ENCODE measurements around the gene PNPLA5. TPM values are rescaled to one million over a fixed set of nuclear protein-coding genes. Genes with fewer than 3 reads are reported as not detected.

The PNPLA5 gene
- total and polyA plus RNA-seq, 7 donors = not detected

- intact Hi-C loops (cut with DNase I) = no loop called here
- no peak for DNase-seq
- 66 to 76% methylated on average over 11 of the region's 11 CpGs for WGBS, 2 donors
Measured at GRCh38 chr22:43845981-43846380, 45.8 kb downstream of the PNPLA5 start.

DNA sequence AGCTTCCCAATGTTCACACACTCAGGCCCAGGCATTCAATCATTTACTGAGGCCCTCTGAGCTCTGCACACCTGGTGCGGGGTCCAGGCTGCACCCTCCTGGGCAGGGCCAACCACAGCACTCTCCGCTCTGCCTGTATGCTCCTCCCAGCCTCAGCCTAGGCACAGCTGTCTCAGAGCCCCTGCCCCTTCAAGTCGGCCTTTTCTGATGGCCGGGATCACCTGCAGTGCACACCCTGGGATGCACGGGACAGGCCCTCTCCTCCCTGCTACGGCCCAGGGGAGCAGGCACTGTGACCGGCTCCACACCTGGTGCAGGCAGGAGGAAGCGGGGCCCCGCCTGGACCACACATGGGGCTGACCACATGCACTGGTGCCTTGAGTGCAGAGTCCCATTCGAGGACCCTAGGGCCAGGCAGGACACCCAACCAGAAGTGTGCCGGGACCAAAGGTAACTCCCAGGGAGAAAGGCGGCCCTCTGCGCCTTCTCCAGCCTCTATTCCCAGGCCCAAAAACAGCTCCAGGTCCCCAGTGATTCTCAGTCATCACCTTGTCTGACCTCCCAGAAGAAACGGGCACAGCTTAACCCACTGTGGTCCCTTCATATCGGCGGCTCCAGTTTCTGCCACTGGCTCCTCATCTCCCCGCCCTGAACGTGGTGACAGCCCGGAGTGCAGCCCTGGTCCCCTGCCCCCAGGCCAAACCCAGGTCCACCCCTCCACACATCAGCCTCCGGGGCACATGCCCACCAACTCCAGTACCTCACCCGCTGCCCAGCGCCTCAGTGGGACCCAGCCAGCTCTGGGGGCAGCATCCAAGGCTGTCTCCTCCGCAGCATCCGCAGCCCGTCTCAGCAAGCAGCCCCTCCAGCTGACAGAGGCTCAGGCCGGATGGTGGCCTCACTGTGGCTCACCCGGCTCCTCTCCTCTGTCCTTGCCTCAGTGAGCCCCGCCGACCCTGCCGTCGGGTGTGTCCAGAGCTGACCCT is 47.0 kb downstream of the PNPLA5 start:
- no peak for DNase-seq
- 76 to 82% methylated on average over 31 of the region's 31 CpGs for WGBS, 2 donors
- no peak overlapping the region for H3K4me3 ChIP-seq
- no peak overlapping the region for H3K27ac ChIP-seq
- TF ChIP-seq POLR2A (IDR thresholded peaks at IDR 0.05) = no peak
- TF ChIP-seq CTCF (IDR thresholded peaks at IDR 0.05) = no peak
- TF ChIP-seq EP300 (IDR thresholded peaks at IDR 0.05) = no peak
- TF ChIP-seq POLR2AphosphoS5 (IDR thresholded peaks at IDR 0.05) = no peak
- H3K27me3 ChIP-seq = peaks cover 0 to 10% (median 0%) of the 10 kb centered on the region in 3 donors
- no peaks in the 10 kb centered on the region for H3K9me3 ChIP-seq
- H3K4me1 ChIP-seq = no peaks in the 10 kb centered on the region
- intact Hi-C loops (cut with DNase I) = no loop called here
- no peaks in the 10 kb centered on the region for H3K36me3 ChIP-seq

More at GRCh38 chr22:43845981-43846380, 45.8 kb downstream of the PNPLA5 start:
- TF ChIP-seq POLR2AphosphoS5 (IDR thresholded peaks at IDR 0.05) (no peak), CTCF (IDR thresholded peaks at IDR 0.05) (no peak), POLR2A (IDR thresholded peaks at IDR 0.05) (no peak), EP300 (IDR thresholded peaks at IDR 0.05) (no peak)
- Histone ChIP-seq H3K4me3 (no peak overlapping the region), H3K4me1 (no peaks in the 10 kb centered on the region), H3K27ac (no peak overlapping the region), H3K9me3 (no peaks in the 10 kb centered on the region), H3K36me3 (no peaks in the 10 kb centered on the region), H3K27me3 (peaks cover 0 to 10% (median 0%) of the 10 kb centered on the region in 3 donors)

DNA sequence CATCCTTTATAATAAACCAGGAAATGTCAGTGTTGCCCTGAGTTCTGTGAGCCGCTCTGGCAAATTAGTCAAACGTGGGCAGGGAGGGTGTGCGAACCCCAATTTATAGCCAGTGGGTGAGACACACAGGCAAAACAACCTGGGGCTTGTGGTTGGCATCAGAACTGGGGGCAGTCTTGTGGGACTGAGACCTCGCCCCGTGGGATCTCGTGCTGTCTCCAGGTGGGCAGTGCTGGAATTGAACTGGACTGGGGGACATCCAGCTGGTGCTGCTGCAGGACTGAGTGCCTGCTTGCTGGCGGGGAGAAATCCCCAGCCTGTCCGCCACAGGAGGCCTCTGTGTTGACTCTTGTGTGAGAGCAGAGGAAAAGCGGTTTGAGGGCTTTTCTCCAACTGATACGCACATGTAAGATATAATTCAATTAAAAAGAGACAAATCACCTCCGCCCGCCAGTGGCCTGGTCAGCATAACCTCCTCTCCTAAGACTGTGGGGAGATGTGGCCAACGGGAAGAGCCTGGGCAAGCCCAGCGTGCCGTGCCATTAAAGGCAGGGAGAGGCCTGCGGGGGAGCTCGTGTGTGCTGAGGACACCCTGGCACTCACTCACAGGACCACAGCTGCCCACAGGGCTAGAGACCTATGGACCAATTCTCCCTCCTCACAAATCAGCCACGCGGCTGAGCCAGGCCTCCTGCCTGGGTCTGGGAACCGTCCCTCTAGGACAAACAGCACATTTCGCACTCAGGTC is 47.9 kb downstream of the PNPLA5 start:
- intact Hi-C loops (cut with DNase I) = no loop called here

GRCh38 chr22:43841742-43842141 is 50.1 kb downstream of the PNPLA5 start:
- intact Hi-C loops (cut with DNase I) = no loop called here
- no peak for DNase-seq
- peaks cover 0 to under 1% (median 0%) of the 10 kb centered on the region in 3 donors for H3K27me3 ChIP-seq
- TF ChIP-seq EP300 (IDR thresholded peaks at IDR 0.05) (no peak), POLR2AphosphoS5 (IDR thresholded peaks at IDR 0.05) (no peak), POLR2A (IDR thresholded peaks at IDR 0.05) (no peak), CTCF (IDR thresholded peaks at IDR 0.05) (no peak)
- H3K27ac ChIP-seq = no peak overlapping the region
- H3K9me3 ChIP-seq = no peaks in the 10 kb centered on the region
- no peaks in the 10 kb centered on the region for H3K36me3 ChIP-seq
- 87 to 93% methylated on average over 21 of the region's 21 CpGs for WGBS, 2 donors
- no peak overlapping the region for H3K4me3 ChIP-seq
- H3K4me1 ChIP-seq = no peaks in the 10 kb centered on the region

More for the DNA sequence above, 47.9 kb downstream of the PNPLA5 start:
- Histone ChIP-seq H3K36me3 (no peaks in the 10 kb centered on the region), H3K9me3 (no peaks in the 10 kb centered on the region), H3K27ac (no peak overlapping the region), H3K4me3 (no peak overlapping the region), H3K27me3 (peaks cover 0 to 7% (median 0%) of the 10 kb centered on the region in 3 donors), H3K4me1 (no peaks in the 10 kb centered on the region)
- no peak for TF ChIP-seq POLR2AphosphoS5 (IDR thresholded peaks at IDR 0.05)
- TF ChIP-seq POLR2A (IDR thresholded peaks at IDR 0.05) = no peak
- no peak for TF ChIP-seq EP300 (IDR thresholded peaks at IDR 0.05)
- TF ChIP-seq CTCF (IDR thresholded peaks at IDR 0.05) = no peak
- DNase-seq = no peak
- 80 to 87% methylated on average over 21 of the region's 21 CpGs for WGBS, 2 donors

Data from sigmoid colon (tissue), 7 donors.